ENCODE measurements around the gene VSTM2A.

The VSTM2A gene

DNA sequence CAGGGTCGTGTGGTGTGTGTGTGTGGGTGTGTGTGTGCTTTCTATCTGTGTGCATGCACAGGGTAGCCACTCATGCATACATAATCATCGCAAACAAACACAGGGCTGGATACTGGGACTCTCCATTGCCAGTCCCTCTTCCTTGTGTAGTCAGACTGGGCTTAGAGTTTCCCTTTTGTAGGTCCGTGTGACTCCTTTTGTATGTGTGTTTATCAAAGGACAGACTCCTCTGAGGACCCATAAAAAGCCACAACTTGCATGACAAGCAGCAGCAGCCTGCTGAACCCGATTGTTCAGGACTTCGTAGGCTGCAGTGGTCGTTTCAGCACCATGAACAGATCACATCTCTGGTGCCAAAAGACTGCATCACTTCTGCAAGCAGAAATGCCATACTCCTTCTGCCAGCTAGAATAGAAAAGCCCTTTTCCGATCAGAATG, 895 bp downstream of the VSTM2A start:
- Histone ChIP-seq H3K4ac (ENCODE audit: low read depth, low read length) (no peak overlapping the region), H2AK5ac (ENCODE audit: low read length) (no peak overlapping the region), H2BK12ac (ENCODE audit: low read length) (no peak overlapping the region), H4K8ac (ENCODE audit: low read depth, low read length) (no peak overlapping the region), H3K4me3 (ENCODE audit: low read depth, low read length) (no peak overlapping the region), H3K79me2 (ENCODE audit: control insufficient read depth, insufficient read depth, low read length, poor library complexity) (no peaks in the 10 kb centered on the region), H3K27ac (ENCODE audit: low read depth, low read length) (no peak overlapping the region), H3K4me2 (ENCODE audit: low read length) (no peak overlapping the region), H3K9me3 (ENCODE audit: insufficient read depth, low read depth, low read length) (peaks cover 2% of the 10 kb centered on the region), H2BK120ac (ENCODE audit: insufficient read depth, low read length, poor library complexity) (no peak overlapping the region), H3K36me3 (ENCODE audit: control insufficient read depth in 1 of 2, insufficient read depth in 2 of 2, low read length in 2 of 2) (no peaks in the 10 kb centered on the region), H3K23ac (ENCODE audit: low read length) (no peak overlapping the region), H2BK5ac (ENCODE audit: low read depth, low read length, poor library complexity) (no peak overlapping the region), H2AFZ (ENCODE audit: insufficient read depth, low read length, poor library complexity) (no peak overlapping the region), H3K79me1 (ENCODE audit: low read length) (no peaks in the 10 kb centered on the region), H3K14ac (ENCODE audit: low read length) (no peak overlapping the region), H4K12ac (ENCODE audit: low read depth, low read length) (no peak overlapping the region), H3K4me1 (ENCODE audit: control insufficient read depth in 1 of 2, insufficient read depth in 2 of 2, low read length in 2 of 2) (peaks cover 12 to 17% of the 10 kb centered on the region in 2 experiments), H4K91ac (ENCODE audit: low read depth, low read length) (no peak overlapping the region), H3K27me3 (ENCODE audit: insufficient read depth, low read length) (peaks cover 36% of the 10 kb centered on the region), H3K9ac (ENCODE audit: low read length) (no peak overlapping the region), H3K18ac (ENCODE audit: low read length) (no peak overlapping the region)
- DNase-seq, result no peak
- no CpG with 5 or more reads among the region's 7 CpGs for WGBS (ENCODE audit: extremely low coverage, insufficient coverage, insufficient read length)

- H3K23ac ChIP-seq (ENCODE audit: low read length), result no peak overlapping the region
- no CpG with 5 or more reads among the region's 3 CpGs for WGBS (ENCODE audit: extremely low coverage, insufficient coverage, insufficient read length)
- no peaks in the 10 kb centered on the region for H3K36me3 ChIP-seq (ENCODE audit: control insufficient read depth in 1 of 2, insufficient read depth in 2 of 2, low read length in 2 of 2)
- H3K18ac ChIP-seq (ENCODE audit: low read length), result no peak overlapping the region
- no peak overlapping the region for H3K4me3 ChIP-seq (ENCODE audit: low read depth, low read length)
- peaks cover 36% of the 10 kb centered on the region for H3K27me3 ChIP-seq (ENCODE audit: insufficient read depth, low read length)
- DNase-seq, result no peak
- no peak overlapping the region for H3K14ac ChIP-seq (ENCODE audit: low read length)
- H3K79me1 ChIP-seq (ENCODE audit: low read length), result no peaks in the 10 kb centered on the region
- H3K4me1 ChIP-seq (ENCODE audit: control insufficient read depth in 1 of 2, insufficient read depth in 2 of 2, low read length in 2 of 2), result peaks cover 12 to 17% of the 10 kb centered on the region in 2 experiments
- H2BK12ac ChIP-seq (ENCODE audit: low read length), result no peak overlapping the region
- H3K9ac ChIP-seq (ENCODE audit: low read length), result no peak overlapping the region
- no peak overlapping the region for H3K27ac ChIP-seq (ENCODE audit: low read depth, low read length)
- H3K79me2 ChIP-seq (ENCODE audit: control insufficient read depth, insufficient read depth, low read length, poor library complexity), result no peaks in the 10 kb centered on the region
- H2BK5ac ChIP-seq (ENCODE audit: low read depth, low read length, poor library complexity), result no peak overlapping the region
- no peak overlapping the region for H2AFZ ChIP-seq (ENCODE audit: insufficient read depth, low read length, poor library complexity)
- H4K8ac ChIP-seq (ENCODE audit: low read depth, low read length), result no peak overlapping the region
- no peak overlapping the region for H4K12ac ChIP-seq (ENCODE audit: low read depth, low read length)
- peaks cover 2% of the 10 kb centered on the region for H3K9me3 ChIP-seq (ENCODE audit: insufficient read depth, low read depth, low read length)
- H3K4ac ChIP-seq (ENCODE audit: low read depth, low read length), result no peak overlapping the region
- no peak overlapping the region for H4K91ac ChIP-seq (ENCODE audit: low read depth, low read length)
- no peak overlapping the region for H2AK5ac ChIP-seq (ENCODE audit: low read length)
- no peak overlapping the region for H2BK120ac ChIP-seq (ENCODE audit: insufficient read depth, low read length, poor library complexity)
- H3K4me2 ChIP-seq (ENCODE audit: low read length), result peak overlapping the region; percentile 54
Observed at GRCh38 chr7:54544149-54544526, 2.0 kb downstream of the VSTM2A start.

DNA sequence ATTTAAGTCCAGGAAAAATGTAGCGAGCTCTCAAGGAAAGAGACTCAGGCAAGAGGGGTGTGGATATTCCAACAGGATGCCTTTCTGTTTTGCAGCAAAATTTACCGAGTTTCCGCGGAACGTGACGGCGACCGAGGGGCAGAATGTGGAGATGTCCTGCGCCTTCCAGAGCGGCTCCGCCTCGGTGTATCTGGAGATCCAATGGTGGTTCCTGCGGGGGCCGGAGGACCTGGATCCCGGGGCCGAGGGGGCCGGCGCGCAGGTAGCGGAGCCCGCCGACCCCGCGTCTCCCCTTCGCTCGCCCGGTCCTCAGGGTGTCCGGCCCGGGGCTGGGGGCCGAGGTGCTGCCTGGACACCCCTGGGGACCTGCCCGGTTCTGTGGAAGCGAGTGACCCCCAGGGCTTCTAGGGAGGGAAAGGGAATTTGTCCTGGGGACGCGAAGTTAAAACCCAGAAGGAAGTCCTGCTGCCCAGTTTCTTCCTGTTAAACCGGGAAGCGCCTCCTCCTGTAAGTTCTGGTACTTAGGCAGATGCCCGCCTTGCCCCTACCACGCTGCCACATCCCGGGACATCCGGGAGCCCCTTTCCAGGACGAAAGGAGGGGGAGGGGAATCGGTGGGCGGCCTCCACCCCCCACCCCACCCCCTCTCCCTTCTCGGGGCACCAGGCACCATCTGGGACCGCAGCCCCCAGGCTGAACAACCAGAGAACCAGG, 2.5 kb downstream of the VSTM2A start:
- Histone ChIP-seq H4K91ac (ENCODE audit: low read depth, low read length) (no peak overlapping the region), H2BK5ac (ENCODE audit: low read depth, low read length, poor library complexity) (no peak overlapping the region)
- WGBS (ENCODE audit: extremely low coverage, insufficient coverage, insufficient read length), result no CpG with 5 or more reads among the region's 45 CpGs

GRCh38 chr7:54545241-54545563, 3.0 kb downstream of the VSTM2A start:
- no peak overlapping the region for H2AK5ac ChIP-seq (ENCODE audit: low read length)
- no peak overlapping the region for H4K91ac ChIP-seq (ENCODE audit: low read depth, low read length)
- no peak overlapping the region for H3K18ac ChIP-seq (ENCODE audit: low read length)
- H4K12ac ChIP-seq (ENCODE audit: low read depth, low read length), result no peak overlapping the region
- H3K27ac ChIP-seq (ENCODE audit: low read depth, low read length), result no peak overlapping the region
- H4K8ac ChIP-seq (ENCODE audit: low read depth, low read length), result no peak overlapping the region
- H2BK5ac ChIP-seq (ENCODE audit: low read depth, low read length, poor library complexity), result no peak overlapping the region
- DNase-seq, result no peak
- H2BK120ac ChIP-seq (ENCODE audit: insufficient read depth, low read length, poor library complexity), result no peak overlapping the region
- H3K79me1 ChIP-seq (ENCODE audit: low read length), result no peaks in the 10 kb centered on the region
- no peaks in the 10 kb centered on the region for H3K36me3 ChIP-seq (ENCODE audit: control insufficient read depth in 1 of 2, insufficient read depth in 2 of 2, low read length in 2 of 2)
- H3K27me3 ChIP-seq (ENCODE audit: insufficient read depth, low read length), result peaks cover 36% of the 10 kb centered on the region
- no peak overlapping the region for H3K4me3 ChIP-seq (ENCODE audit: low read depth, low read length)
- no peak overlapping the region for H3K4ac ChIP-seq (ENCODE audit: low read depth, low read length)
- H3K4me1 ChIP-seq (ENCODE audit: control insufficient read depth in 1 of 2, insufficient read depth in 2 of 2, low read length in 2 of 2), result peaks cover 12 to 17% of the 10 kb centered on the region in 2 experiments
- H3K23ac ChIP-seq (ENCODE audit: low read length), result no peak overlapping the region
- H3K9ac ChIP-seq (ENCODE audit: low read length), result no peak overlapping the region
- H3K4me2 ChIP-seq (ENCODE audit: low read length), result no peak overlapping the region
- no peak overlapping the region for H3K14ac ChIP-seq (ENCODE audit: low read length)
- WGBS (ENCODE audit: extremely low coverage, insufficient coverage, insufficient read length), result no CpG with 5 or more reads among the region's 5 CpGs
- H3K9me3 ChIP-seq (ENCODE audit: insufficient read depth, low read depth, low read length), result peaks cover 4% of the 10 kb centered on the region
- H2AFZ ChIP-seq (ENCODE audit: insufficient read depth, low read length, poor library complexity), result no peak overlapping the region
- no peak overlapping the region for H2BK12ac ChIP-seq (ENCODE audit: low read length)
- no peaks in the 10 kb centered on the region for H3K79me2 ChIP-seq (ENCODE audit: control insufficient read depth, insufficient read depth, low read length, poor library complexity)

More for the DNA sequence above, 2.5 kb downstream of the VSTM2A start:
- Histone ChIP-seq H3K23ac (ENCODE audit: low read length) (no peak overlapping the region), H3K36me3 (ENCODE audit: control insufficient read depth in 1 of 2, insufficient read depth in 2 of 2, low read length in 2 of 2) (no peaks in the 10 kb centered on the region), H3K9me3 (ENCODE audit: insufficient read depth, low read depth, low read length) (peaks cover 2% of the 10 kb centered on the region), H2AFZ (ENCODE audit: insufficient read depth, low read length, poor library complexity) (peak overlapping the region; percentile 58), H4K8ac (ENCODE audit: low read depth, low read length) (no peak overlapping the region), H3K79me1 (ENCODE audit: low read length) (no peaks in the 10 kb centered on the region), H2BK120ac (ENCODE audit: insufficient read depth, low read length, poor library complexity) (no peak overlapping the region), H3K4ac (ENCODE audit: low read depth, low read length) (no peak overlapping the region), H3K27ac (ENCODE audit: low read depth, low read length) (no peak overlapping the region), H2AK5ac (ENCODE audit: low read length) (no peak overlapping the region), H3K79me2 (ENCODE audit: control insufficient read depth, insufficient read depth, low read length, poor library complexity) (no peaks in the 10 kb centered on the region), H4K12ac (ENCODE audit: low read depth, low read length) (no peak overlapping the region), H3K27me3 (ENCODE audit: insufficient read depth, low read length) (peaks cover 36% of the 10 kb centered on the region), H3K9ac (ENCODE audit: low read length) (no peak overlapping the region), H3K4me1 (ENCODE audit: control insufficient read depth in 1 of 2, insufficient read depth in 2 of 2, low read length in 2 of 2) (peaks cover 12 to 17% of the 10 kb centered on the region in 2 experiments), H3K4me3 (ENCODE audit: low read depth, low read length) (peak overlapping the region; percentile 15), H3K4me2 (ENCODE audit: low read length) (peak overlapping the region; percentile 54), H2BK12ac (ENCODE audit: low read length) (no peak overlapping the region), H3K18ac (ENCODE audit: low read length) (no peak overlapping the region), H3K14ac (ENCODE audit: low read length) (no peak overlapping the region)
- no peak for DNase-seq
